WTC11 (cell line): Measurements from ENCODE around the gene ZNF570. TPM values are rescaled to one million over a fixed set of nuclear protein-coding genes. Genes with fewer than 3 reads are reported as not detected.

Experiments used
- ATAC-seq: fragments of 200-7000 bp; cut with Tn5 transposase; 2 replicates; pipeline ENCODE4 v1.10.0; 2021; ENCODE audit warnings: mild to moderate bottlenecking, moderate library complexity
- CTCF ChIA-PET: fragments of 300-600 bp; sonication (Branson Sonifier 250); formaldehyde crosslinking; loops from one replicate; lab custom pipeline; 2021; ENCODE audit warnings: antibody characterized with exemption; lab: Charles Lee
- POLR2A ChIA-PET: fragments of 350-600 bp; sonication (Branson Sonifier 250); formaldehyde crosslinking; loops from one replicate; lab custom pipeline; 2021; ENCODE audit warnings: antibody characterized with exemption; lab: Charles Lee
- DNase-seq: peaks from one replicate; pipeline ENCODE4 v3.0.0; 2021; ENCODE audit warnings: low spot score
- H3K27ac Mint-ChIP-seq: 2 replicates; pipeline ENCODE4 v1.8.0; 2021; ENCODE audit warnings: mixed read lengths
- H3K27me3 Mint-ChIP-seq: 2 replicates; pipeline ENCODE4 v1.8.0; 2021; ENCODE audit warnings: low read depth, mild to moderate bottlenecking, moderate library complexity, mixed read lengths
- H3K36me3 Mint-ChIP-seq: 2 replicates; pipeline ENCODE4 v1.8.0; 2021; ENCODE audit warnings: mixed read lengths
- H3K4me1 Mint-ChIP-seq: 2 replicates; pipeline ENCODE4 v1.8.0; 2022; ENCODE audit warnings: mixed read lengths
- H3K4me3 Mint-ChIP-seq: 2 replicates; pipeline ENCODE4 v1.8.0; 2021; ENCODE audit warnings: mild to moderate bottlenecking, moderate library complexity, mixed read lengths
- H3K9me3 Mint-ChIP-seq: 2 replicates; pipeline ENCODE4 v1.8.0; 2021; ENCODE audit warnings: mixed read lengths
- AFF4 ChIP-seq: sonication (generic); formaldehyde crosslinking; IDR thresholded peaks from 2 replicates; pipeline ENCODE4 v1.8.1; 2023; ENCODE audit warnings: mild to moderate bottlenecking, missing genetic modification reagents, borderline replicate concordance
- ATF3 ChIP-seq: sonication (generic); formaldehyde crosslinking; conservative IDR thresholded peaks from 2 replicates; pipeline ENCODE4 v1.8.1; 2022; ENCODE audit warnings: mild to moderate bottlenecking, missing genetic modification reagents
- CBFB ChIP-seq: sonication (generic); formaldehyde crosslinking; IDR thresholded peaks from 2 replicates; pipeline ENCODE4 v1.8.1; 2022; ENCODE audit warnings: mild to moderate bottlenecking, low read depth, missing genetic modification reagents
- CDX4 ChIP-seq: fragments of 250-450 bp; sonication (Bioruptor Pico); IDR thresholded peaks from 2 replicates; pipeline ENCODE4 v1.9.0; 2021; ENCODE audit warnings: moderate library complexity, mild to moderate bottlenecking, inconsistent platforms, borderline replicate concordance
- E2F4 ChIP-seq: sonication (generic); formaldehyde crosslinking; IDR thresholded peaks from 2 replicates; pipeline ENCODE4 v1.8.1; 2022; ENCODE audit warnings: low read depth, mild to moderate bottlenecking, moderate library complexity, missing genetic modification reagents, borderline replicate concordance
- FOXK1 ChIP-seq: sonication (generic); formaldehyde crosslinking; IDR thresholded peaks from 2 replicates; pipeline ENCODE4 v1.8.0; 2022; ENCODE audit warnings: mild to moderate bottlenecking, moderate library complexity, missing genetic modification reagents
- HMGA2 ChIP-seq: fragments of 250-450 bp; sonication (Bioruptor Pico); IDR thresholded peaks from 2 replicates; pipeline ENCODE4 v1.4.0; 2021; ENCODE audit warnings: mild to moderate bottlenecking, moderate library complexity
- NR2C2 ChIP-seq: sonication (generic); formaldehyde crosslinking; IDR thresholded peaks from 2 replicates; pipeline ENCODE4 v1.8.0; 2022; ENCODE audit warnings: mild to moderate bottlenecking, missing genetic modification reagents
- OVOL2 ChIP-seq: fragments of 250-450 bp; sonication (Bioruptor Pico); IDR thresholded peaks from 2 replicates; pipeline ENCODE4 v1.9.0; 2021; ENCODE audit warnings: mild to moderate bottlenecking, borderline replicate concordance
- SOX15 ChIP-seq: fragments of 250-450 bp; sonication (Bioruptor Pico); IDR thresholded peaks from 2 replicates; pipeline ENCODE4 v1.9.0; 2021; ENCODE audit warnings: mild to moderate bottlenecking
- TCF7 ChIP-seq: sonication (generic); formaldehyde crosslinking; IDR thresholded peaks from 2 replicates; pipeline ENCODE4 v1.8.0; 2022; ENCODE audit warnings: mild to moderate bottlenecking, low read depth, missing genetic modification reagents, moderate library complexity
- ZBTB21 ChIP-seq: sonication (generic); formaldehyde crosslinking; IDR thresholded peaks from 2 replicates; pipeline ENCODE4 v1.8.1; 2023; ENCODE audit warnings: mild to moderate bottlenecking, missing genetic modification reagents, borderline replicate concordance
- ZNF121 ChIP-seq: sonication (generic); formaldehyde crosslinking; IDR thresholded peaks from 2 replicates; pipeline ENCODE4 v1.8.0; 2023; ENCODE audit warnings: missing genetic modification reagents
- ZNF281 ChIP-seq: sonication (generic); formaldehyde crosslinking; IDR thresholded peaks from 2 replicates; pipeline ENCODE4 v1.8.0; 2023; ENCODE audit warnings: mild to moderate bottlenecking, missing genetic modification reagents
- ZNF671 ChIP-seq: fragments of 250-450 bp; sonication (Bioruptor Pico); IDR thresholded peaks from 2 replicates; pipeline ENCODE4 v1.8.0; 2021; ENCODE audit warnings: mild to moderate bottlenecking
- total RNA-seq: library from RNA; stranded (reverse); gene quantifications from 3 replicates; pipeline ENCODE4 v1.2.3, GENCODE V29; 2021
- TF ChIP-seq, protein P1 (sequence below): fragments of 250-450 bp; sonication (Bioruptor Pico); IDR thresholded peaks from 2 replicates; pipeline ENCODE4 v1.9.0; 2021; ENCODE audit warnings: mild to moderate bottlenecking
- TF ChIP-seq, protein P2 (sequence below): fragments of 200-600 bp; IDR thresholded peaks from 2 replicates; pipeline ENCODE4 v1.8.0; 2022; ENCODE audit warnings: antibody characterized with exemption
- TF ChIP-seq, protein P3 (sequence below): sonication (generic); formaldehyde crosslinking; IDR thresholded peaks from 2 replicates; pipeline ENCODE4 v1.8.1; 2023; ENCODE audit warnings: mild to moderate bottlenecking, moderate library complexity, missing genetic modification reagents

The ZNF570 gene
- total RNA-seq, 1 experiment from 2014 or later = 7.2 TPM

GRCh38 chr19:37537391-37537947 is 68.3 kb downstream of the ZNF570 start:
- CTCF ChIA-PET = no interaction called here
- DNase-seq (no peak), ATAC-seq (no peak)
- H3K9me3 Mint-ChIP-seq = peaks cover 60% of the 10 kb centered on the region
- TF ChIP-seq TCF7 (no peak), E2F4 (CRISPR knock-in tag) (no peak), CBFB (CRISPR knock-in tag) (no peak), FOXK1 (no peak), ZNF671 (CRISPR knock-in tag) (no peak), HMGA2 (CRISPR knock-in tag) (no peak), AFF4 (CRISPR knock-in tag) (no peak), ZNF121 (CRISPR knock-in tag) (no peak), NR2C2 (CRISPR knock-in tag) (no peak), ATF3 (CRISPR knock-in tag) (no peak), CDX4 (CRISPR knock-in tag) (no peak), ZNF281 (CRISPR knock-in tag) (no peak), OVOL2 (CRISPR knock-in tag) (no peak), SOX15 (no peak), ZBTB21 (CRISPR knock-in tag) (no peak)
- TF ChIP-seq, protein P1, sequence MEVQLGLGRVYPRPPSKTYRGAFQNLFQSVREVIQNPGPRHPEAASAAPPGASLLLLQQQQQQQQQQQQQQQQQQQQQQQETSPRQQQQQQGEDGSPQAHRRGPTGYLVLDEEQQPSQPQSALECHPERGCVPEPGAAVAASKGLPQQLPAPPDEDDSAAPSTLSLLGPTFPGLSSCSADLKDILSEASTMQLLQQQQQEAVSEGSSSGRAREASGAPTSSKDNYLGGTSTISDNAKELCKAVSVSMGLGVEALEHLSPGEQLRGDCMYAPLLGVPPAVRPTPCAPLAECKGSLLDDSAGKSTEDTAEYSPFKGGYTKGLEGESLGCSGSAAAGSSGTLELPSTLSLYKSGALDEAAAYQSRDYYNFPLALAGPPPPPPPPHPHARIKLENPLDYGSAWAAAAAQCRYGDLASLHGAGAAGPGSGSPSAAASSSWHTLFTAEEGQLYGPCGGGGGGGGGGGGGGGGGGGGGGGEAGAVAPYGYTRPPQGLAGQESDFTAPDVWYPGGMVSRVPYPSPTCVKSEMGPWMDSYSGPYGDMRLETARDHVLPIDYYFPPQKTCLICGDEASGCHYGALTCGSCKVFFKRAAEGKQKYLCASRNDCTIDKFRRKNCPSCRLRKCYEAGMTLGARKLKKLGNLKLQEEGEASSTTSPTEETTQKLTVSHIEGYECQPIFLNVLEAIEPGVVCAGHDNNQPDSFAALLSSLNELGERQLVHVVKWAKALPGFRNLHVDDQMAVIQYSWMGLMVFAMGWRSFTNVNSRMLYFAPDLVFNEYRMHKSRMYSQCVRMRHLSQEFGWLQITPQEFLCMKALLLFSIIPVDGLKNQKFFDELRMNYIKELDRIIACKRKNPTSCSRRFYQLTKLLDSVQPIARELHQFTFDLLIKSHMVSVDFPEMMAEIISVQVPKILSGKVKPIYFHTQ (CRISPR knock-in tag) = no peak
- TF ChIP-seq, protein P2, sequence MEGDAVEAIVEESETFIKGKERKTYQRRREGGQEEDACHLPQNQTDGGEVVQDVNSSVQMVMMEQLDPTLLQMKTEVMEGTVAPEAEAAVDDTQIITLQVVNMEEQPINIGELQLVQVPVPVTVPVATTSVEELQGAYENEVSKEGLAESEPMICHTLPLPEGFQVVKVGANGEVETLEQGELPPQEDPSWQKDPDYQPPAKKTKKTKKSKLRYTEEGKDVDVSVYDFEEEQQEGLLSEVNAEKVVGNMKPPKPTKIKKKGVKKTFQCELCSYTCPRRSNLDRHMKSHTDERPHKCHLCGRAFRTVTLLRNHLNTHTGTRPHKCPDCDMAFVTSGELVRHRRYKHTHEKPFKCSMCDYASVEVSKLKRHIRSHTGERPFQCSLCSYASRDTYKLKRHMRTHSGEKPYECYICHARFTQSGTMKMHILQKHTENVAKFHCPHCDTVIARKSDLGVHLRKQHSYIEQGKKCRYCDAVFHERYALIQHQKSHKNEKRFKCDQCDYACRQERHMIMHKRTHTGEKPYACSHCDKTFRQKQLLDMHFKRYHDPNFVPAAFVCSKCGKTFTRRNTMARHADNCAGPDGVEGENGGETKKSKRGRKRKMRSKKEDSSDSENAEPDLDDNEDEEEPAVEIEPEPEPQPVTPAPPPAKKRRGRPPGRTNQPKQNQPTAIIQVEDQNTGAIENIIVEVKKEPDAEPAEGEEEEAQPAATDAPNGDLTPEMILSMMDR = no peak
- TF ChIP-seq, protein P3, sequence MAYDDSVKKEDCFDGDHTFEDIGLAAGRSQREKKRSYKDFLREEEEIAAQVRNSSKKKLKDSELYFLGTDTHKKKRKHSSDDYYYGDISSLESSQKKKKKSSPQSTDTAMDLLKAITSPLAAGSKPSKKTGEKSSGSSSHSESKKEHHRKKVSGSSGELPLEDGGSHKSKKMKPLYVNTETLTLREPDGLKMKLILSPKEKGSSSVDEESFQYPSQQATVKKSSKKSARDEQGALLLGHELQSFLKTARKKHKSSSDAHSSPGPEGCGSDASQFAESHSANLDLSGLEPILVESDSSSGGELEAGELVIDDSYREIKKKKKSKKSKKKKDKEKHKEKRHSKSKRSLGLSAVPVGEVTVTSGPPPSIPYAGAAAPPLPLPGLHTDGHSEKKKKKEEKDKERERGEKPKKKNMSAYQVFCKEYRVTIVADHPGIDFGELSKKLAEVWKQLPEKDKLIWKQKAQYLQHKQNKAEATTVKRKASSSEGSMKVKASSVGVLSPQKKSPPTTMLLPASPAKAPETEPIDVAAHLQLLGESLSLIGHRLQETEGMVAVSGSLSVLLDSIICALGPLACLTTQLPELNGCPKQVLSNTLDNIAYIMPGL (CRISPR knock-in tag) = no peak
- TF ChIP-seq, all 79 proteins: peak for 0
- no peaks in the 10 kb centered on the region for H3K4me1 Mint-ChIP-seq
- peaks cover 9% of the 10 kb centered on the region for H3K27me3 Mint-ChIP-seq
- H3K36me3 Mint-ChIP-seq = peaks cover 71% of the 10 kb centered on the region
- POLR2A ChIA-PET = no interaction called here
- no peak overlapping the region for H3K27ac Mint-ChIP-seq
- no peak overlapping the region for H3K4me3 Mint-ChIP-seq
